ENCODE data around the gene SPATA17.
"Not testable (repeated sequence)": the region's sequence is repeated elsewhere in the genome, so short reads cannot be mapped to it uniquely, and the experiment has no call there.

SPATA17 gene, protein sequence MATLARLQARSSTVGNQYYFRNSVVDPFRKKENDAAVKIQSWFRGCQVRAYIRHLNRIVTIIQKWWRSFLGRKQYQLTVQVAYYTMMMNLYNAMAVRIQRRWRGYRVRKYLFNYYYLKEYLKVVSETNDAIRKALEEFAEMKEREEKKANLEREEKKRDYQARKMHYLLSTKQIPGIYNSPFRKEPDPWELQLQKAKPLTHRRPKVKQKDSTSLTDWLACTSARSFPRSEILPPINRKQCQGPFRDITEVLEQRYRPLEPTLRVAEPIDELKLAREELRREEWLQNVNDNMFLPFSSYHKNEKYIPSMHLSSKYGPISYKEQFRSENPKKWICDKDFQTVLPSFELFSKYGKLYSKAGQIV

GRCh38 chr1:217630711-217631591 is at the start of gene SPATA17, which contains the start of gene GPATCH2:
TSS of gene SPATA17 (plus strand) at chr1:217631344. CDS start at chr1:217631379, 35 bp downstream.
TSS of gene GPATCH2 (minus strand) at chr1:217631090. CDS start at chr1:217630971, 119 bp downstream.
- DNase-seq = peak; percentile 77

DNA sequence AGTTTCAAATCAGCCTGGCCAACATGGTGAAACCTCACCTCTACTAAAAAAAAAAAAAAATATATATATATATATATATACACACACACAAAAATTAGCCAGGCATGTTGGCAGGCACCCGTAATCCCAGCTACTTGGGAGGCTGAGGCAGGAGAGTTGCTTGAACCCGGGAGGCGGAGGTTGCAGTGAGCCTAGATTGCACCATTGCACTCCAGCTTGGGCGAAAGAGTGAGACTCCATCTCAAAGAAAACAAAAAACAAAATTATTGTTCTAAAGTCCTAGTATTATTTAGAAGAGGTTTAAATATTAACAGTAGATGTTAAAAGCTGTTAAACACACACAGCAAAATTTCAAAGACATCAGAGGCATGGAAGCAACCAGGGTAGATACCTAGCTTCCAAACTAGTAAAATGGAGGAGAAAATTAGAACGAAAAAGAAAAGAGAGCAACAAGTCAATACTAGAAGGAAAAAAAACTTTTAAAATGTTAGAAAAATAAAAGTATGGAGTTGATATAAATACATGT is 46.8 kb upstream of the SPATA17 start:
- not testable (repeated sequence) for DNase-seq

GRCh38 chr1:217585577-217585976 is 45.6 kb upstream of the SPATA17 start:
- no peak for DNase-seq

GRCh38 chr1:217586586-217586985 is 44.6 kb upstream of the SPATA17 start:
- DNase-seq = no peak

DNA sequence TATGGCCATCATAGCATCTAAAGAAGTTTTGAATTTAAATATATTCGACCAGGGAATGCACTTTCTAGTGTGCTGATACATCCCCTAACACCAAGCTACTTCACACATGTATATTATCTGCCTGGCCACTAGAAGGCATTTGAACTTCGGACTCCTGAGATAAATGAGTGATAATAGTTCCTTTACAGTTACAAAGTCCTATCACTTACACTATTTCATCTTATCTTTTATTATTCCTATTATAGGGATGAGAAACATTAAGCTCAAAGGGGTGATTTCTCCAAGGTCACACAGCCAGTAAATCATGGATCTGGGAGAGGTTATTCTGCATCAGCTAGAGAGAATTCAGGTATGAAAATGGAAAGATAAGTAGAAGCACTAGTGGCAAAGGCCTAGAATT is 40.5 kb upstream of the SPATA17 start:
- DNase-seq = no peak

DNA sequence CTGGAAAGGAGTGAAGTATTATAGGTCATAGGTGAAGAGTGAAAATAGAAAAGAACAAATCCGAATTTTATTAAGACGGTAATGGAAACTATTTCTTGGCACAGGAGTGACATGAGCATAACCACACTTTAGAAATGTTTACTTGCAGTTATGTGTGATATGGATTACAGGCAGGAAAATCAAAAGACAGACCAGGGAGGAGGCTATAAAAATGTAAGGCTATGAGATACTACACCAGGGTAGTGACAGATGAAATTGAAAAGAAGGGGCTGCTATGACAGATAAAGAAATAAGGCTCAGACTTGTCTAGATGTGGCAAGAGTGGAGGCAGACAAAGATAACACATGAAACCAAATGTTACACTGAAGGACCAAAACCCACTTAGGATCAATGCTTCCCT is 32.0 kb upstream of the SPATA17 start:
- no peak for DNase-seq

DNA sequence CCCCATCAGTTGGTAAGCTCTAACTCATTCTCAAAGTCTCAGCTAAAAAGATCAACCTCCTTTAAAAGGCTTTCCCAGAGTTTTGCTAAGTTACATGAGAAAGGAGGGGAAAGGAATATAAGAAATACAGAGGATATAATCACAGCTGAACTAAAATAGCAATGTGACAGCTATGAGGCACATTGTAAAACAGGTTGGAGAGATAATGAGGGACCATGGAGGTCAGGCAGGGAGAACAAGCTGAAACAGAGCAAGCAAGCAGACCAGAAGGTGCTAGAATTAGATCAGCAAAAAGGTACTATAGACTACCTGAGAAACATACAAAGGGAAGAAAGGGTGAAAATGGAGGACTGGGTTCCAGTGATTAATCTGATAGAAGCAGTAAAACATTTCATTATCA is 28.8 kb upstream of the SPATA17 start:
- no peak for DNase-seq

DNA sequence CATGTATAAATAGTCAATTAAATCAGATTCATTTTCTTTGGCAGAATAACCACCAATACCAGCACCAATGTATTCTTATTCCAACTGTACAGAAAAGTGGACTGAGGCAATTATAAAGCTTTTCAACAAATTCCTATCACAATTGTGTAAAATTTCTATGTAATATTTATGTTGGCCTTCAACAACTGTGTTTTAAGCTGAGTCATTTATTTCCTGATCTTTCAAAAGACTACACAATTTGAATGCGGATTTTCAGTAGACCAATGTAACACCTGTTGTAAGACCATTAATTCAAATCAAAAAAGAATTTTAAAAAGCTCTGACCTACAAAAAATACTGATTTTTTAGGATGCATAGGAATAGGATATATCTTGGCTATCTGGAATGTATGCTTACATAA is 25.8 kb upstream of the SPATA17 start:
- no peak for DNase-seq

DNA sequence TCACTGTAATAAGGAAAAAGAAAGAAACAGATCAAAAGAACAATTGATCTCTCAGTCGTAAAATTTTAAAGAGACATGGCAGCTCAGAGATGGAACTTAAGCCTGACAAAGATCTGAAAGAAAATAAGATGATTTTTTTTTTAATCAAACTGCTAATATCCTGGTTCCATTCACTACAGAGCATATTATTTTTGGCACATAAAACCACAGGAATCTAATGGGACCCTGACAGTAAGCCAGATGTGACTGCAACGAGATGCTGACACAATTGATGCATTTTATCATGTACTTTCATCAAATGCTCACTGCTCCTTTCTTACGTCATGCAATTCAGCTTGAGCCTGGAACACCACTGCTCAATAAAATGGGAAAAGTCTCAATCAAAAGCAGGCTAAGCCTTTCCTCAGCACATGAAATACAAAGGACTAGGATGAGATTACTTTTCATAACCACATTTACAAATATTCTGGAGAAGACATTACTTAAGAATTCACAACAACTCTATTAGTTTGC is 16.9 kb upstream of the SPATA17 start:
- no peak for DNase-seq

DNA sequence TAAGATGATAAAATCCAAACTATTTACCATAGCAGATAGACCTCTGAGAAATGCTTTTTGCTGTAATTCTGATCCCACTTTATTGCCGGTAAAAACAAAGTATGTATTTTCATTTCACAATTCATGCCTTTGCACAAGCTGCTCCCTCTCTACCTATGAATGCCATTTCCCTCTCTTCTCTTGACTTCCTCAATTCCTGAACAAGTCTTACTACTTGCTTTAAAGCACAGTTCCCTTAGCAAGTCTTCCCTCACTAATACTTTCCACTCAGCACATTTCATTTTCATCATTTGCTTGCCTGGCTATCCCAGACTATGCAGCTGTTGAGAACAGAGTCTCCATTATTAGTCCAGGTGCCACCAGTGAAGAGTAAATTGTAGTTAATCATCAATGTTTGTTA is 14.0 kb upstream of the SPATA17 start:
- DNase-seq = no peak

GRCh38 chr1:217620814-217621213 is 10.3 kb upstream of the SPATA17 start:
- DNase-seq = no peak

DNA sequence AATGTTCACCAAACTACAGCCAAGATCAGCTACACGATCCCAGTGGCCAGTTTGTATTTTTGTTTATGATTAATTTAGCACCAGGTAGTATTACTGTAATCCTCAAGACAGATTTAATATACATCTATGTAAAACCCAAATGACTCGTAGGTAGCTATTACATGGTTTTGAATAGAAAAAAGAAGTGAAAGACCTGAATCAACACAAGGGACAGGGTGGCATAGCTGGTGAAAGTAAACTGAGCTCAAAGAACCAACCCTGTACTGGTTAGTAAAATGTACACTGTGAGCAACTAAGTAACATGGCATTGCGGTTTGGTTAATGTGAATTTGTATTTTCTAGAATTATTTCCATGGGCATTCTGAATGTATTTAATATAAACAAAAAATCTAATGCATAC is 9.1 kb upstream of the SPATA17 start:
- DNase-seq = no peak

GRCh38 chr1:217626321-217626720 is 4.8 kb upstream of the SPATA17 start:
- DNase-seq = no peak

DNA sequence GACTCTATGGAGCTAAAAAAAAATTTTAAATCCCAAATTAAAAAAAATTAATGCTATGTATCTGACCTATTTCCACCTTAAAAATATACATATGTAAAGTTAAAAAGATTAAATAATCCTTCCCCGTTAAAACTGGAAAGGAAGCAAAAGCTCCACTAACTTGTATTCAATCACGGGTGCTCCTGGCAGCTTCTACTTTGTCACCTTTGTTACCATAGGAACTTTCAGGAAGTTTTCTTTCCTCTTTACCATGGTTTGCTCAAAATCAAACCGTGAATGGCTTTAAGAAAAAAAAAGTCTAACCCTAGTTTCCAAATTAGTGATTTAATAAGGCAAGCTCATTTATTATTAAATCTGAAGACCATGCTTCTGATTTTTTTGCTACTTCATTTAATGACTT is 3.7 kb upstream of the SPATA17 start:
- DNase-seq = no peak

- DNase-seq = no peak
Observed at GRCh38 chr1:217642455-217642854, 11.3 kb downstream of the SPATA17 start.

GRCh38 chr1:217647791-217648190 is 16.6 kb downstream of the SPATA17 start:
- DNase-seq = no peak

DNA sequence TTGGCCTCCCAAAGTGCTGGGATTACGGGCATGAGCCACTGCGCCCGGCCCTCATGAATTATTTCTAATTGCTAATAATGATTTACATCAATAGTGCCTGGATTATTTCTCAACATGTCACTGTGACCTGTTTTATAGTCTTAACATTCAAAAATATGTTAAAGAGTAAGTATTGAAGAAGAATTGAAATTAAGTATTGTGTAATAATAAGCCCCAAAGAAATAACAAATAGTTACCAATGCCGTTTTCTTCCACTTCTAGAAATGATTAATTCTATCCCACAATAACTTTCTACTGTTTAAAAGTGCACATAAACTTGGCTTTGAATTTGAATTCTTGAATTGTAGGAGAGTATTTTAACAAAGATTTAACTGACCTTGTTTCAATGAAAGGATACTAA is 19.5 kb downstream of the SPATA17 start:
- no peak for DNase-seq

DNA sequence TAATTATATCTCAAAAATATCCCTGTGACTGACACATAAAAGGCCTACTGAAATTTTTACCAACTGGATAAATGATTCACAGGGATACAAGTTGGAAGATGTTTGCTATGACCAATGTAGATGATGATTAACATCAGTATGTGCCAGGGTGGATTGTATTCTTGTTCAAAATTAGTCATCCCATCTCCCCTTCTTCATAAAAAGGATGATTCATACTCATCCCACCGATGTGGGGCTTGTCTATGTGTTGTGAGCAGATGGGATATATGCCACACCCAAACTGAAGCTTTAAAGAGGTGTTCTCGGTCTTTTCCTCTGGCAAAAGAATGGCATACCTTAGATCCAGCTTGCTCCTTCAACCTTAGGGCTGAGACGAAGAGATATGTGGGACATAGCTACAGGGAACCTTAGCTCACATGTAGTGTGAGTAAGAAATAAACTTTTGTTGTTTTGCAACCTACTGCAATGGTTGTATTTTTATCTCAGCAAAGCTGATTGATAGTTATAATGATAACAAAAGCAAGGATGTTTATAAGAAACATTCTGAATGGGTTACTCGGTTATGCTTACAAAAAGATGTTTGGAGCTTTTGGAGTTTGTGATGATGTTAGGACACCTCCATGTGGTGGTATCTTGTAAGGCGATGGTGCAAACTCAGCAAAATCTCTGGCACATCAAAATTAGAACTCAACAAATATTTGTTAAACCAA is 29.4 kb downstream of the SPATA17 start:
- DNase-seq = no peak

DNA sequence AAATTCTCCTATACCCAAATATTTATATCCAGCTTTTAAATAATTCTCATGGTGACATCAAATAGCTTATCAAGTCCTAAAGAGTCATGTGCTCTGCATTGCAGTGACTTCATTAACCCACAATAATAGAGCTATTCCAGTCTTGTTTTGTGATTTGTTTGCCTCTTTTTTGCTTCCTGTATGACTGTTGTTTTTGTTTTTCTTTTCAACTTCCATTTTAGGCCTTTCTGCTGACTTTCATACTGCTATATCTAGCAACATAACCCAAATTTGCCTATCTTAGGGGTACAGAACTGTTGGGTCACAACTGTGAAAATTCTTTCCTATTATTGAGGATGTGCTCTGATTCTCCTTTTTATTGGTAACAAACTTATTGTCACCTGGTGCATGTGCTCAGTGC is 30.3 kb downstream of the SPATA17 start:
- DNase-seq = no peak

- DNase-seq = no peak
Observed at GRCh38 chr1:217668351-217668940, 37.3 kb downstream of the SPATA17 start.

DNA sequence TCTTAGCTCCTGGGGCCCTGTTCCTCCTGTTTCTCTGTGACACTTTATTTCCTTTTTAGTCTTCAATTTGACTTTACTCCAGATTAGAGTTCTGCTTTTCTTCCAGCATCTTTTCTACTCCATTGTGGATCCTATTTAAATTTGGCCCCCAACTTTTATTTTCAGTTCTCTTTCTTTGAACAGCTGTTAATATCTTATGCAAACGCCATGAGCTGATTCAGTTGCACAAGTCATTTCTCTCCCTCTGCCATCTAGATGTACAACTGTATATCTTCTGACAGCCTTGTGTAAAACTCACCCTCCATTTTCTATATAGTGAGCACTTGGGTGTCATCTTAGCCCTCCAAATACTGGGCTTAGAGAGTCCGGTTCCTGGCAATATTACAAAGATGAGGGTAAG is 42.2 kb downstream of the SPATA17 start:
- no peak for DNase-seq

GRCh38 chr1:217674028-217674729 is 43.0 kb downstream of the SPATA17 start:
- DNase-seq = no peak
